BE2C (cell line): ENCODE measurements around the gene RNF220.

Source experiments
- DNase-seq: peaks from one replicate; pipeline ENCODE4 v3.0.0-alpha.2; 2020
- H3K27me3 ChIP-seq: fragments of 250-450 bp; sonication (Bioruptor Pico); 2 replicates; pipeline ENCODE4 v1.5.1; 2020; ENCODE audit warnings: mild to moderate bottlenecking
- H3K36me3 ChIP-seq: fragments of 250-450 bp; sonication (Bioruptor Pico); 2 replicates; pipeline ENCODE4 v1.5.1; 2020; ENCODE audit warnings: mild to moderate bottlenecking
- H3K4me1 ChIP-seq: fragments of 250-450 bp; sonication (Bioruptor Pico); 2 replicates; pipeline ENCODE4 v1.5.1; 2020
- H3K4me3 ChIP-seq: 2 replicates; pipeline ENCODE4 v1.5.1; 2011; ENCODE audit warnings: low read depth, low read length
- H3K9me3 ChIP-seq: fragments of 250-450 bp; sonication (Bioruptor Pico); 2 replicates; pipeline ENCODE4 v1.5.1; 2020
- TF ChIP-seq, protein P1 (sequence below): IDR thresholded peaks from 2 replicates; pipeline ENCODE4 v1.5.1; 2012; ENCODE audit warnings: mild to moderate bottlenecking, low read depth, low read length

The RNF220 gene

DNA sequence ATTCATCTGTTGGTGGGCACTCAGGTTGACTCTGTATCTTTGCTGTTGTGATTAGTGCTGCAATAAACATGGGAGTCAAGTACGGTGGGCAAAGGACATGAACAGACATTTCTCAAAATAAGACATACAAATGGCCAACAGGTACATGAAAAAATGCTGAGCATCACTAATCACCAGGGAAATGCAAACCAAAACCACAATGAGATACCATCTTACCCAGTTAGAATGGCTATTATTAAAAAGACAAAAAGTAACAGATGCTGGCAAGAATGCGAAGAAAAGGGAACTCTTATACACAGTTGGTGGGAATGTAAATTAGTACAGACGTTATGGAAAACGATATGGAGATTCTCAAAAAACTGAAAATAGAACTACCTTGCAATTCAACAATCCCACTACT, 170.3 kb downstream of the RNF220 start:
- no peaks in the 10 kb centered on the region for H3K9me3 ChIP-seq
- no peak for DNase-seq
- TF ChIP-seq, protein P1, sequence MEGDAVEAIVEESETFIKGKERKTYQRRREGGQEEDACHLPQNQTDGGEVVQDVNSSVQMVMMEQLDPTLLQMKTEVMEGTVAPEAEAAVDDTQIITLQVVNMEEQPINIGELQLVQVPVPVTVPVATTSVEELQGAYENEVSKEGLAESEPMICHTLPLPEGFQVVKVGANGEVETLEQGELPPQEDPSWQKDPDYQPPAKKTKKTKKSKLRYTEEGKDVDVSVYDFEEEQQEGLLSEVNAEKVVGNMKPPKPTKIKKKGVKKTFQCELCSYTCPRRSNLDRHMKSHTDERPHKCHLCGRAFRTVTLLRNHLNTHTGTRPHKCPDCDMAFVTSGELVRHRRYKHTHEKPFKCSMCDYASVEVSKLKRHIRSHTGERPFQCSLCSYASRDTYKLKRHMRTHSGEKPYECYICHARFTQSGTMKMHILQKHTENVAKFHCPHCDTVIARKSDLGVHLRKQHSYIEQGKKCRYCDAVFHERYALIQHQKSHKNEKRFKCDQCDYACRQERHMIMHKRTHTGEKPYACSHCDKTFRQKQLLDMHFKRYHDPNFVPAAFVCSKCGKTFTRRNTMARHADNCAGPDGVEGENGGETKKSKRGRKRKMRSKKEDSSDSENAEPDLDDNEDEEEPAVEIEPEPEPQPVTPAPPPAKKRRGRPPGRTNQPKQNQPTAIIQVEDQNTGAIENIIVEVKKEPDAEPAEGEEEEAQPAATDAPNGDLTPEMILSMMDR = no peak
- no peaks in the 10 kb centered on the region for H3K4me1 ChIP-seq
- no peak overlapping the region for H3K4me3 ChIP-seq
- 0 out of 2 replicates have a peak, but pooled peaks cover 3% of the 10 kb centered on the region for H3K27me3 ChIP-seq
- H3K36me3 ChIP-seq = no peaks in the 10 kb centered on the region

DNA sequence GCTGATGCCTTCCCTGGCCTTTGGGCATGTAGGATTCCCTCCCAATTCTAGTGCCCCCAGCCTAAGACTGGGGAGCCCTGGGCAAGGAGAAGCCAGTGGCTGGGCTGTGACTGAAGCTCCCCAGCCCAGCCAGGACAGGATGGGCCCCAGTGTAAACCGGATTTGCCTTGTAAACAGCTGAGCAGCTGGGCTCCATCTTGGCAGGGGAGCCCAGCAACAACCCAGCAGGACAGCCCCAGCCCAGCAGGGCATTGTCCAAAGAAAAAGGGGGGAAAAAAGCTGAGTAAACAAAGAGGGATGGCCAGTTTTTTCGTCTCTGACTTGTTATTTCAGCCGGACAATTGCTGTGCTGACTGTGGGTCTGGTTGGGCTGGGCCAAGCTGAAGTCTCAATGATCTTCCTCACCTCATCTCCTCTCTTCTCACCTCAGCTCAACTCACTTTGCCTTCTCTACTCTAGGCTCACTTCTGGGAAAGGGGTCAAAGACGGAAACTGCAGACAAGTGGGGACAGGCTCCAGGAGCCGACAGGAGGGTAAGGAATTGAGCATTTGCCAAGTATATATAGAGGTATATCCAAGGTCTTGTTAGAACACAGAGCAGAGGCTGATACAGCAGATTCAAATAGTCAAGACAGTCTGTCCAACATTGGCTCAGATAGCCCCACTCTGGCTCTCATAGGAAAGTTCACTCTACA, 171.5 kb downstream of the RNF220 start:
- no peaks in the 10 kb centered on the region for H3K36me3 ChIP-seq
- H3K27me3 ChIP-seq = no peaks in the 10 kb centered on the region
- TF ChIP-seq, protein P1 = no peak
- H3K4me3 ChIP-seq = no peak overlapping the region
- DNase-seq = no peak
- no peaks in the 10 kb centered on the region for H3K4me1 ChIP-seq
- no peaks in the 10 kb centered on the region for H3K9me3 ChIP-seq

DNA sequence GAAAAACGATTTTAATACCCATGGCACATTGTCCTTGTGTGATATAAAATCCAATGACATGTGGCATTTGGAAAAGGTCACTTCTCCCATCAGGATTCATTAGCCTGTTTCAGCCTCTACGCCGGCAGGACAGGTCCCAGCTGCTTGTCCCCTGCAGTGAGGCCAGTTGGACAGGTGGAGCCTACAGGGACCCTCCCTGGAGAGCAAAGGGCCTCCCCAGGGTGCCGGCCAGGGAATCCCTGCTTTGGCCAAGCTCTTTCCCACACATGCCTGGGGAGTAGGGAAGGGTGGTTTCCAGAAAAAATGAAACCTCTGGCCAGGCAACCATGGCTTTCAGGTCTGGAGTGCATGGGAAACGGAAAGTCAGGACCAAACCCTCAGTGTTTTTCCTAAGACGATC, 176.2 kb downstream of the RNF220 start:
- Histone ChIP-seq H3K36me3 (no peaks in the 10 kb centered on the region), H3K4me1 (no peaks in the 10 kb centered on the region), H3K4me3 (no peak overlapping the region), H3K27me3 (peaks cover 13% of the 10 kb centered on the region), H3K9me3 (no peaks in the 10 kb centered on the region)
- DNase-seq = no peak
- TF ChIP-seq, protein P1 = no peak

DNA sequence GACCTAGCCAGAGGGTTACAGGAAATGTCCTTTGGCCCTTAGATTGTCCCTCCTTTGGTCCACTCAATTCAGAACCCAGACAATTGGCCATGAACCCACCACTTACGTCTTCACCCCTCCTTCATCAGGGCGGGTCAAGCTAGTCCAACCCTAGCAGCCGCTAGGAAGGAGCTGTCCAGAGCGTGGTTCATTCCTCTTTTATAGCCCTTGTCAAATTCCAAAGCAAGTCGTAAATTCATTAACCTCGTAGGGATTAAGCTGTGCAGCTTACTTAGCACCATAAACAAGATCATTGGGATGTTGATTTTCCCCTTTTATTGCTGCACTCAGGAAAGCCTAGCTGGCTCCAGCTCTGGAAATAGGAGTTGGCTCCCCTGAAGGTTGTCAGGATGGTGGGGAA, 179.1 kb downstream of the RNF220 start:
- DNase-seq = no peak

DNA sequence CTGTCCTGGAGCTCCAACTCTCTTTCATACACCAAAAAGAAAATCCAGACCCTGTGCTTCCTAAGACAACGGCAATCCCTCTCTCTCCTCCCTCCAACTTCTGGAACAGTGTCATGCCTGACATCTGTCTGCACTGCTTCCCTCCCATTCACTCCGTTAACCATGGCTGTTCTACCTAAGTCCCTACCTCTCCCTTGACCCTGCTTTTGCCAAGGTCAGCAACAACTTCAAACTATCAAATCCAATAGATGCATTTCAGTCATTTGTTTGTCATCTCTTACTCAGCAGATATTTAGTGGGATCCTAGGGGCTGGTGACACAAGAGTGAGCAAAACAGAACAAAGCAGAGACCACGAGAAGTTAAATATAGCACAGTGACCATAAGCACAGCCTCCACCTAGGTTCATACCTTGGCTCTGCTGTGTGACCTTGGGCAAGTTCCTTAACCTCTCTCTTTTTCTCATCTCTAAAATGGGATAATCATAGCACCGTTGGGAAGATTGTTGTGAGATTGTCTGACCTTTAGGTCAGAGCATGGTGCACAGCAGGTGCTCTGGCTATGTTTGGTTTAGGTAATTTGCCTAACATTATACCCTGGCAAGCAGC, 180.4 kb downstream of the RNF220 start:
- TF ChIP-seq, protein P1 = no peak
- H3K36me3 ChIP-seq = no peaks in the 10 kb centered on the region
- no peaks in the 10 kb centered on the region for H3K4me1 ChIP-seq
- no peaks in the 10 kb centered on the region for H3K9me3 ChIP-seq
- H3K27me3 ChIP-seq = peaks cover 19% of the 10 kb centered on the region
- DNase-seq = no peak
- H3K4me3 ChIP-seq = no peak overlapping the region

More for the DNA sequence above, 179.1 kb downstream of the RNF220 start:
- Histone ChIP-seq H3K4me3 (no peak overlapping the region), H3K36me3 (no peaks in the 10 kb centered on the region), H3K27me3 (peaks cover 19% of the 10 kb centered on the region), H3K9me3 (no peaks in the 10 kb centered on the region), H3K4me1 (no peaks in the 10 kb centered on the region)
- TF ChIP-seq, protein P1 = no peak

DNA sequence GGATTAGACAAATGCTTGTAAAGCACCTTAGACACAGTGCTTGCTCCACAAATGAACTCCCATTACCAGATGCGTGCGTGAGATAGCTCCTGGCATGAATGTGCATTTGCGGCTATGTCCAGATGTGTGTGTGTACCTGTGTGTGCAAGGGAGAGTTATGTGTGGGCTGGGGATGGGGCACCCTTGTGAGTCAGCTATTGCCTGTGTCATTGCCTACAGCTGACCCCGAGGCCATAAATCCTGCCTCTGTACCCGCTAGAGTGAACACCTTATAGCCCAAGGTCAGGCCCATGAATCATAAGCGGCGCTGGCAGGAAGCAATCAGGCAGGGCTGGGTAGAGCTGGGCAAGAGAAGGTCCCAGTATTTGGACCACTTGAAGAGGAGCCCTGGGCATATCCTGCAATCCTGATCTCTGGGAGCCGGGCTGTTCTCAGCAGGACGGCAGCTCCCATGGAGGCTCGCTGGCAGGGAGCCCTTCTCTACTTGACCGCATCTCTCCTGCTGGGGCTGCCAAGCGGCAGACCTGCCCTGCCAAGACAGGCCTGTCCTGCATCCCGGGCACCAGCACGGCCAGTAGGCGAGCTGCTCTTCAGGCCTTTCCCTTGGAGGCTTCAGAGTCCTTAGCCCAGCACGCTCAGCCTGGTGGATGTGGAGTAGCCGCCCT, 182.9 kb downstream of the RNF220 start:
- Histone ChIP-seq H3K4me1 (no peaks in the 10 kb centered on the region), H3K36me3 (no peaks in the 10 kb centered on the region), H3K9me3 (no peaks in the 10 kb centered on the region), H3K4me3 (no peak overlapping the region), H3K27me3 (peaks cover 19% of the 10 kb centered on the region)
- DNase-seq = no peak
- TF ChIP-seq, protein P1 = no peak
